ENCODE measurements around the gene INVS. TPM values are rescaled to one million over a fixed set of nuclear protein-coding genes. Genes with fewer than 3 reads are reported as not detected.
"Not testable (repeated sequence)": the region's sequence is repeated elsewhere in the genome, so short reads cannot be mapped to it uniquely, and the experiment has no call there.

The INVS gene
- total RNA-seq, 4 donors from 2014 or later: 5.5 to 13.9 (median 6.7) TPM

DNA sequence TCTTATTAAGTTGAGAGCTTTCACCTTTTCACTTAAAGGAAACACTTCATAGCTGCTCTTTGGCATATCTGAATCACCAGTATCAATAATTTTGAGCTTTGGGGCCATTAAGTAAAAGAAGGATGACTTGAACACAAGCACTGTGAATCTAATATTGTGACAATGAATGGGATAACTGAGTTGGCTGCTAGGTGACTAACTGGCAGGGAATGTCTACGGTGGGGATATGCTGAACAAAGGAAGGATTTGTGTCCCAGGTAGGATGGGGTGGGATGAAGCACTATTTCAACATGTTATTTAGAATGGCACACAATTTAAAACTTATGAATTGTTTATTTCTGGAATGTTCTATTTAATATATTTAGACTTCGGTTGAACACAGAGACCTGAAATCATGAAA lies 130.1 kb downstream of the INVS start:
- in situ Hi-C loops (cut with MboI; ENCODE audit: low sequenced_read_pairs in 4 of 4) (loop anchor here in 1 of 4 donors (10.0 kb wide), 1 partner anchor 194 kb away; no protein-coding TSS in a partner anchor), intact Hi-C loops (cut with DNase I; ENCODE audit: low total_unique reads) (no loop called here)
- Histone ChIP-seq H3K36me3 (peaks cover 0 to 31% of the 10 kb centered on the region in 2 donors), H3K4me3 (no peak overlapping the region), H3K9me3 (no peaks in the 10 kb centered on the region), H3K27me3 (no peaks in the 10 kb centered on the region), H3K4me1 (no peaks in the 10 kb centered on the region), H3K27ac (no peak overlapping the region)
- no peak for TF ChIP-seq POLR2A (IDR thresholded peaks at IDR 0.05)
- TF ChIP-seq, protein P1, sequence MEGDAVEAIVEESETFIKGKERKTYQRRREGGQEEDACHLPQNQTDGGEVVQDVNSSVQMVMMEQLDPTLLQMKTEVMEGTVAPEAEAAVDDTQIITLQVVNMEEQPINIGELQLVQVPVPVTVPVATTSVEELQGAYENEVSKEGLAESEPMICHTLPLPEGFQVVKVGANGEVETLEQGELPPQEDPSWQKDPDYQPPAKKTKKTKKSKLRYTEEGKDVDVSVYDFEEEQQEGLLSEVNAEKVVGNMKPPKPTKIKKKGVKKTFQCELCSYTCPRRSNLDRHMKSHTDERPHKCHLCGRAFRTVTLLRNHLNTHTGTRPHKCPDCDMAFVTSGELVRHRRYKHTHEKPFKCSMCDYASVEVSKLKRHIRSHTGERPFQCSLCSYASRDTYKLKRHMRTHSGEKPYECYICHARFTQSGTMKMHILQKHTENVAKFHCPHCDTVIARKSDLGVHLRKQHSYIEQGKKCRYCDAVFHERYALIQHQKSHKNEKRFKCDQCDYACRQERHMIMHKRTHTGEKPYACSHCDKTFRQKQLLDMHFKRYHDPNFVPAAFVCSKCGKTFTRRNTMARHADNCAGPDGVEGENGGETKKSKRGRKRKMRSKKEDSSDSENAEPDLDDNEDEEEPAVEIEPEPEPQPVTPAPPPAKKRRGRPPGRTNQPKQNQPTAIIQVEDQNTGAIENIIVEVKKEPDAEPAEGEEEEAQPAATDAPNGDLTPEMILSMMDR (IDR thresholded peaks at IDR 0.05 in 4 of 5, conservative IDR thresholded peaks at IDR 0.05 in 1 of 5): no peak
- ATAC-seq (no peak), DNase-seq (no peak)

DNA sequence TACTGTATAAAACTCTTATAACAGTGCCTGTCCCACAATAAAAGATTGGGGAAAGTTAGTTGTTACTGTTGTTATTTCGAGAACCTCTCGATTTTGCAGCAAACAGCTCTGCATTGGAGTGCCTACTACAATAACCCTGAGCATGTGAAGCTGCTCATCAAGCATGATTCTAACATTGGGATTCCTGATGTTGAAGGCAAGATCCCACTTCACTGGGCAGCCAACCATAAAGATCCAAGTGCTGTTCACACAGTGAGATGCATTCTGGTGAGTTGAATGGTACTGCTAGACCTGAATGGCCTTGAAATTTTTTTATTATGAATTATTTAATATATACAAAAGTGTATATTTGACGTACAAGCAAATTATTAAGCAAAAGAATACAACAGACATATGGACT lies 130.5 kb downstream of the INVS start:
- Histone ChIP-seq H3K4me1 (no peaks in the 10 kb centered on the region), H3K27ac (no peak overlapping the region), H3K4me3 (no peak overlapping the region), H3K27me3 (no peaks in the 10 kb centered on the region), H3K36me3 (peaks cover 0 to 31% of the 10 kb centered on the region in 2 donors), H3K9me3 (no peaks in the 10 kb centered on the region)
- ATAC-seq (no peak), DNase-seq (no peak)
- TF ChIP-seq, protein P1 (IDR thresholded peaks at IDR 0.05 in 4 of 5, conservative IDR thresholded peaks at IDR 0.05 in 1 of 5): no peak
- TF ChIP-seq POLR2A (IDR thresholded peaks at IDR 0.05): no peak
- intact Hi-C loops (cut with DNase I; ENCODE audit: low total_unique reads) (no loop called here), in situ Hi-C loops (cut with MboI; ENCODE audit: low sequenced_read_pairs in 4 of 4) (loop anchor here in 1 of 4 donors (10.0 kb wide), 1 partner anchor 195 kb away; no protein-coding TSS in a partner anchor)

DNA sequence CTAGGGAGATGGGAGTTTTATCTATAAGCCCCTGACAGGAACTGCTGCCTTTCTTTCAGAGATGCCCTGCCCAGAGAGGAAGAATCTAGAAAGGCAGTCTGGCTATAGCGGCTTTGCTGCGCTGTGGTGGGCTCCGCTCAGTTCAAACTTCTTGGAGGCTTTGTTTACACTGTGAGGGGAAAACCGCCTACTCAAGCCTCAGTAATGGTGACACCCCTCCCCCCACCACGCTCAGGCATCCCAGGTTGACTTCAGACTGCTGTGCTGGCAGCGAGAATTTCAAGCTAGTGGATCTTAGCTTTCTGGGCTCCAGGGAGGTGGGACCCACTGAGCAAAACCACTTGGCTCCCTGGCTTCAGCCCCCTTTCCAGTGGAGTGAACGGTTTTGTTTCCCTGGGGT lies 137.9 kb downstream of the INVS start:
- H3K4me1 ChIP-seq; in situ Hi-C loops (cut with MboI; ENCODE audit: low sequenced_read_pairs in 4 of 4); H3K27ac ChIP-seq; H3K27me3 ChIP-seq; DNase-seq; H3K4me3 ChIP-seq; ATAC-seq; H3K9me3 ChIP-seq; intact Hi-C loops (cut with DNase I; ENCODE audit: low total_unique reads): not testable (repeated sequence)
- peaks cover 0 to 19% of the 10 kb centered on the region in 2 donors for H3K36me3 ChIP-seq

DNA sequence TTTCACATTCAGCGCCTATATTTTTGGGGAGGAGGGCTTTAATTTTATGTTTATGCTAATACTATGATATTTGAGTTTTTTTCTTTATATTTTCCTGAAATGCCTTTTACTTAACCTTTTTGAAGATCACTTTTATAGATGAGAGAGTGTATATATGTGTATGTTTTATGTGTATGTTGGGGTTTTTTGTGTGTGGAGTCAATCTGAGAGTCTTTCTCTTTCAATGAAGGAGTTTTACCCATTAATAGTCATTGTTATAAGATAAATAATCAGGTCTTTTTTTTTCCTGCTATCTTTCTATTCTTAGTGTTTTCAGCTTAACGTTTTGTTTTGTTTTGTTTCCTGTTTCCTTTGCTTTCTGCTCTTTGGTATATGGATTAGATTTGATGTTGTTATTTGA lies 141.5 kb downstream of the INVS start:
- no peaks in the 10 kb centered on the region for H3K27me3 ChIP-seq
- ATAC-seq (no peak), DNase-seq (no peak)
- in situ Hi-C loops (cut with MboI; ENCODE audit: low sequenced_read_pairs in 4 of 4) (no loop called here), intact Hi-C loops (cut with DNase I; ENCODE audit: low total_unique reads) (no loop called here)
- H3K4me3 ChIP-seq: no peak overlapping the region
- H3K27ac ChIP-seq: no peak overlapping the region
- TF ChIP-seq, protein P1 (IDR thresholded peaks at IDR 0.05 in 4 of 5, conservative IDR thresholded peaks at IDR 0.05 in 1 of 5): no peak
- no peak for TF ChIP-seq POLR2A (IDR thresholded peaks at IDR 0.05)
- no peaks in the 10 kb centered on the region for H3K9me3 ChIP-seq
- peaks cover 0 to 33% of the 10 kb centered on the region in 2 donors for H3K36me3 ChIP-seq
- H3K4me1 ChIP-seq: no peaks in the 10 kb centered on the region

DNA sequence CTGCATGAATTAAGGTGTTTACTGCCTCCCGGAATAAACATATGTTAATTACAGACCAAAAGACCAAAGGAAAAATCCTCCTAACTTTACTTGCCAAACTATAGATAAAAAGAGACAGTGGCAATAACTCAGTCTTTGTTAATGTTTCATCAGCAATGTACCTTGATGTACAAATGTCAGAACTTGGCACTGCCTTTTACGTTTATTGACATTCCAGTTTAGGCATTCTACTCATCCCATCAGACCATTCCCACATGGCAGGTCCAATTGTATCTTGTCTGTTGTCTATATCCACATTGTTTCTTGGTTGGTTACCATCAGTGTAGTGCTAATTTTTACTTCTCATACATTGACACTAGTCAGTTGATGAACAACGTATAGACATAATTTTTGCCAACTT lies 168.2 kb downstream of the INVS start:
- no peak for ATAC-seq
- H3K27ac ChIP-seq: no peak overlapping the region
- H3K4me3 ChIP-seq: no peak overlapping the region
- H3K27me3 ChIP-seq: no peaks in the 10 kb centered on the region
- no peak for TF ChIP-seq POLR2A (IDR thresholded peaks at IDR 0.05)
- TF ChIP-seq, protein P1 (IDR thresholded peaks at IDR 0.05 in 4 of 5, conservative IDR thresholded peaks at IDR 0.05 in 1 of 5): no peak
- intact Hi-C loops (cut with DNase I; ENCODE audit: low total_unique reads) (no loop called here), in situ Hi-C loops (cut with MboI; ENCODE audit: low sequenced_read_pairs in 4 of 4) (no loop called here)
- DNase-seq: no peak
- H3K9me3 ChIP-seq: no peaks in the 10 kb centered on the region
- no peaks in the 10 kb centered on the region for H3K4me1 ChIP-seq
- peaks cover 0 to 27% of the 10 kb centered on the region in 2 donors for H3K36me3 ChIP-seq
